ENCODE results near the gene SUSD4. TPM values are rescaled to one million over a fixed set of nuclear protein-coding genes. Genes with fewer than 3 reads are reported as not detected.

Gene SUSD4
- total and polyA plus RNA-seq, 9 of the 15 experiments (the other 6 are each of a cell fraction or from before 2014, with no cell fraction given), result 0.06 to 1.7 (median 0.09) TPM; not detected in 4

GRCh38 chr1:223339861-223340260 is 24.1 kb downstream of the SUSD4 start:
- Histone ChIP-seq H3K4me2 (ENCODE audit: insufficient read depth, low read length) (no peak overlapping the region), H3K9me1 (ENCODE audit: control insufficient read depth, insufficient read depth, low read length) (no peaks in the 10 kb centered on the region), H3K79me2 (ENCODE audit: control insufficient read depth, insufficient read depth, low read length) (no peaks in the 10 kb centered on the region), H3K4me3 (no peak overlapping the region), H3K36me3 (ENCODE audit: control insufficient read depth, insufficient read depth, low read length) (no peaks in the 10 kb centered on the region), H3K9ac (ENCODE audit: insufficient read depth in 1 of 2, low read depth in 2 of 2, low read length in 2 of 2) (no peak overlapping the region), H3K9me3 (replicated peaks; ENCODE audit: control insufficient read depth, insufficient read depth, low read depth, low read length) (no peaks in the 10 kb centered on the region), H2AFZ (ENCODE audit: low read depth, low read length) (no peak overlapping the region), H3K4me1 (replicated peaks in 1 of 2; ENCODE audit: control insufficient read depth in 2 of 2, insufficient read depth in 2 of 2, low read length in 2 of 2) (no peaks in the 10 kb centered on the region), H3K27me3 (ENCODE audit: control insufficient read depth in 2 of 2, insufficient read depth in 2 of 2, low read length in 2 of 2) (peaks cover 22 to 48% of the 10 kb centered on the region in 2 experiments), H3K27ac (ENCODE audit: extremely low read depth, low read depth, low read length) (no peak overlapping the region), H4K20me1 (replicated peaks; ENCODE audit: control insufficient read depth, insufficient read depth, low read length) (no peaks in the 10 kb centered on the region)
- in situ Hi-C loops (cut with MboI), result no loop called here
- CTCF ChIA-PET (ENCODE audit: low intra/inter-chr PET ratio), result interaction anchor here (0.6 kb wide), 1 partner anchor 14 kb away, joined by 3 read pairs; no protein-coding TSS in a partner anchor
- ATAC-seq (no peak), FAIRE-seq (no peak), DNase-seq (ENCODE audit: extremely low read depth in 1 of 4, low spot score in 3 of 4) (no peak)
- no TSS peak for BruUV-seq (replicated peaks)
- TF ChIP-seq ADNP (tag; IDR thresholded peaks at IDR 0.05), result no peak
- TF ChIP-seq GATA2 (CRISPR knock-in tag; IDR thresholded peaks at IDR 0.05), result peak; percentile 47; the same call in 1 of the 2 replicates
- TF ChIP-seq POLR2G (IDR thresholded peaks at IDR 0.05; ENCODE audit: low read depth, low read length), result no peak
- no peak for TF ChIP-seq ZC3H11A (IDR thresholded peaks at IDR 0.05; ENCODE audit: low read depth, low read length)
- POLR2A ChIA-PET, result interaction anchor here (0.6 to 2.0 kb wide), 4 partner anchors 10 to 213 kb away, joined by 3 to 7 read pairs (median 4); no protein-coding TSS in a partner anchor
- WGBS (ENCODE audit: insufficient coverage, low coverage, missing lambda C conversion rate), result 18% methylated on average over 7 of the region's 7 CpGs
- intact Hi-C loops (cut with micrococcal nuclease), result loop anchor here (10.0 kb wide), 1 partner anchor 205 kb away; no protein-coding TSS in a partner anchor

Data from K562 (cell line).